DND-41 (cell line): ENCODE measurements around the gene DNAH2.

ENCODE experiments used
- CTCF ChIP-seq: IDR thresholded peaks from 2 replicates; pipeline ENCODE4 v1.5.1; 2012; ENCODE audit warnings: borderline replicate concordance, low read length, moderate library complexity, mild to moderate bottlenecking; ENCODE audit not compliant: poor library complexity, severe bottlenecking; ENCODE audit errors: extremely low read depth
- EZH2 ChIP-seq: IDR thresholded peaks from 3 replicates; pipeline ENCODE4 v1.6.1; 2012; ENCODE audit warnings: borderline replicate concordance, low read depth, mild to moderate bottlenecking, moderate library complexity, low read length, inconsistent platforms; ENCODE audit not compliant: severe bottlenecking

- TF ChIP-seq EZH2 (no peak), CTCF (no peak)
Measured at GRCh38 chr17:7838090-7839075, 120.8 kb downstream of the DNAH2 start.
